Endodermal cell (in vitro differentiated cells): ENCODE measurements around the gene COL8A1. TPM values are rescaled to one million over a fixed set of nuclear protein-coding genes. Genes with fewer than 3 reads are reported as not detected.

Experiments
- DNase-seq: peaks from one replicate; pipeline ENCODE4 v3.0.0-alpha.2; 2017
- H3K27ac ChIP-seq: 2 replicates; pipeline ENCODE4 v1.5.1; 2013; ENCODE audit warnings: mild to moderate bottlenecking, low read depth, low read length, moderate library complexity
- H3K27me3 ChIP-seq: 2 replicates; pipeline ENCODE4 v1.6.1; 2013; ENCODE audit warnings: mild to moderate bottlenecking, low read length, moderate library complexity; ENCODE audit not compliant: insufficient read depth, control insufficient read depth, poor library complexity, severe bottlenecking
- H3K36me3 ChIP-seq: 2 replicates; pipeline ENCODE4 v1.7.0; 2013; ENCODE audit warnings: mild to moderate bottlenecking, low read length, moderate library complexity; ENCODE audit not compliant: control insufficient read depth, insufficient read depth
- H3K4me1 ChIP-seq: one replicate; pipeline ENCODE4 v1.7.0; 2013; ENCODE audit warnings: low read length; ENCODE audit not compliant: control insufficient read depth, insufficient read depth
- H3K4me3 ChIP-seq: 2 replicates; pipeline ENCODE4 v1.5.1; 2013; ENCODE audit warnings: mild to moderate bottlenecking, low read length, moderate library complexity
- H3K9ac ChIP-seq: 2 replicates; pipeline ENCODE4 v1.6.1; 2013; ENCODE audit warnings: mild to moderate bottlenecking, low read length, moderate library complexity; ENCODE audit not compliant: poor library complexity, severe bottlenecking; ENCODE audit errors: extremely low read depth
- H3K9me3 ChIP-seq: 2 replicates; pipeline ENCODE4 v1.6.1; 2013; ENCODE audit warnings: mild to moderate bottlenecking, low read length, moderate library complexity; ENCODE audit not compliant: control insufficient read depth
- H3K27ac Mint-ChIP-seq: 2 replicates; pipeline ENCODE4 v1.8.0; 2020; ENCODE audit warnings: mixed read lengths
- H3K27me3 Mint-ChIP-seq: 2 replicates; pipeline ENCODE4 v1.8.0; 2021; ENCODE audit warnings: mild to moderate bottlenecking, mixed read lengths; ENCODE audit not compliant: insufficient read depth
- H3K36me3 Mint-ChIP-seq: 2 replicates; pipeline ENCODE4 v1.8.0; 2020; ENCODE audit warnings: low read depth, mixed read lengths
- H3K4me1 Mint-ChIP-seq: 2 replicates; pipeline ENCODE4 v1.8.0; 2020; ENCODE audit warnings: mixed read lengths
- H3K4me3 Mint-ChIP-seq: 2 replicates; pipeline ENCODE4 v1.8.0; 2020; ENCODE audit warnings: mild to moderate bottlenecking, moderate library complexity, mixed read lengths
- H3K9me3 Mint-ChIP-seq: 2 replicates; pipeline ENCODE4 v1.8.0; 2020; ENCODE audit warnings: mild to moderate bottlenecking, mixed read lengths
- WGBS, 2 experiments: methylation state at CpG; one replicate each; pipeline versions ENCODE4 v1.1.5 to v1.1.7; 2013; ENCODE audit warnings: missing lambda C conversion rate in 2 of 2, mixed read lengths in 1 of 2; ENCODE audit not compliant: insufficient coverage in 1 of 2, insufficient read length in 1 of 2; 5-methylcytosine and 5-hydroxymethylcytosine counted together
- total RNA-seq, 2 donors: library from RNA; stranded (reverse); fragmentation: NEBNext Ultra II Directional in 1 of 2; extraction: Animal tissue kit (Norgen Biotek cat#: 25700) in 1 of 2; gene quantifications; 2 replicates in 1 of 2; 3 replicates in 1 of 2; pipeline ENCODE4 v1.2.1, GENCODE V29; 2021
- TF ChIP-seq, protein P1 (sequence below): fragments of 200-600 bp; sonication (generic); conservative IDR thresholded peaks from 2 replicates; pipeline ENCODE4 v1.5.0; 2021; ENCODE audit warnings: antibody characterized with exemption, mild to moderate bottlenecking

The COL8A1 gene
- total RNA-seq, 2 donors from 2014 or later = 3.5 to 3.9 TPM

DNA sequence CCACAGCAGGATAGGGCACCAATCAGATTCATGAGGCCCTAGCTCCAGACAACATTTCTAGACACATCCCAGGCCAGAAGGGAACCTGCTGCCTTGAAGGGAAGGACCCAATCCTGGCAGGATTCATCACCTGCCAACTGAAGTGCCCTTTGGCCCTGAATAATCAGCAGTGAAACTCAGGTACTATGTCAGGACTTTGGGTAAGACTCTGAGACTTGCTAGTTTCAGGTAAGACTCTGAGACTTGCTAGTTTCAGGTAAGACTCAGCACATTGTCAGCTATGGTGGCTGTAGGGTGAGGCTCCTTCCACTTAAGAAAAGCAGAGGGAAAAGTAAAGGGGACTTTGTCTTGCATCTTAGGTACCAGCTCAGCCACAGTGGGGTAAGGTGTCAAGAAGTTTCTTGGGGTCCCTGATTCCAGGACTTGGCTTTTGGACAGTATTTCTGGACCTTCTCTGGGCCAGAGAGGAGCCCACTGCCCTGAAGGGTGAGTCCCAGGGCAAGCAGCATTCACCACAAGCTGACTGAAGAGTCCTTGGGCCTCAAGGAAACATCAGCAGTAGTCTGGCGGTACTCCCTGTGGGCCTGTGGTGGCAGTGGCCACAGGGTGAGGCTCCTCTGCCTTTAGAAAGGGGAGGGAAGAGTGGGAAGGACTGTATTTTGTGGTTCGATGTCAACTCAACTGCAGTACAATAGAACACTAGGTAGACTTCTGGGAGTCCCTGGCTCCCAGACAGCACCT is 13.7 kb upstream of the COL8A1 start:
- H3K27ac Mint-ChIP-seq = no peak overlapping the region
- no peaks in the 10 kb centered on the region for H3K27me3 ChIP-seq
- no peak overlapping the region for H3K4me3 Mint-ChIP-seq

DNA sequence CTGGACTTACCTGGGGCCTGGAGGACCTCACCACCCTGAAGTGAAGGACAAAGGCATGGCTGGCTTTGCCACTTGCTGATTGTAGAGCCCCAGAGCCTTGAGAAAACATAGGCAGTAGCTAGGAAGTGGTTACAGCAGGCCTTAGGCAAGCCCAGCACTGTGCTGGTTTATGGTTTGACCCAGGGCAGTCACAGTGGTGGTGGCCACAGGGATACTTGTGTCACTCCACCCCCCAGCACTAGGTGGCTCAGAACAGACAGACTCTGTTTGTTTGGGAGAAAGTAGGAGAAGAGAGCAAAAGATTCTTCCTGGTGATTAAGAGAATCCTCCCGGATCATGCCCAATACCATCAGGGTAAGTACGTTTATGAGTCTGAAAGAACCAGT is 13.2 kb upstream of the COL8A1 start:
- no peaks in the 10 kb centered on the region for H3K36me3 ChIP-seq
- no peaks in the 10 kb centered on the region for H3K9me3 ChIP-seq
- H3K4me1 ChIP-seq = no peaks in the 10 kb centered on the region
- H3K27ac Mint-ChIP-seq = no peak overlapping the region
- TF ChIP-seq, protein P1, sequence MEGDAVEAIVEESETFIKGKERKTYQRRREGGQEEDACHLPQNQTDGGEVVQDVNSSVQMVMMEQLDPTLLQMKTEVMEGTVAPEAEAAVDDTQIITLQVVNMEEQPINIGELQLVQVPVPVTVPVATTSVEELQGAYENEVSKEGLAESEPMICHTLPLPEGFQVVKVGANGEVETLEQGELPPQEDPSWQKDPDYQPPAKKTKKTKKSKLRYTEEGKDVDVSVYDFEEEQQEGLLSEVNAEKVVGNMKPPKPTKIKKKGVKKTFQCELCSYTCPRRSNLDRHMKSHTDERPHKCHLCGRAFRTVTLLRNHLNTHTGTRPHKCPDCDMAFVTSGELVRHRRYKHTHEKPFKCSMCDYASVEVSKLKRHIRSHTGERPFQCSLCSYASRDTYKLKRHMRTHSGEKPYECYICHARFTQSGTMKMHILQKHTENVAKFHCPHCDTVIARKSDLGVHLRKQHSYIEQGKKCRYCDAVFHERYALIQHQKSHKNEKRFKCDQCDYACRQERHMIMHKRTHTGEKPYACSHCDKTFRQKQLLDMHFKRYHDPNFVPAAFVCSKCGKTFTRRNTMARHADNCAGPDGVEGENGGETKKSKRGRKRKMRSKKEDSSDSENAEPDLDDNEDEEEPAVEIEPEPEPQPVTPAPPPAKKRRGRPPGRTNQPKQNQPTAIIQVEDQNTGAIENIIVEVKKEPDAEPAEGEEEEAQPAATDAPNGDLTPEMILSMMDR = peak; percentile 53
- no peak overlapping the region for H3K27ac ChIP-seq
- no peaks in the 10 kb centered on the region for H3K4me1 Mint-ChIP-seq
- H3K9ac ChIP-seq = no peak overlapping the region
- H3K4me3 ChIP-seq = no peak overlapping the region
- 86 to 88% methylated on average over 1 to 2 of the region's 2 CpGs for WGBS, 2 experiments
- H3K36me3 Mint-ChIP-seq = no peaks in the 10 kb centered on the region
- H3K9me3 Mint-ChIP-seq = no peaks in the 10 kb centered on the region
- H3K27me3 Mint-ChIP-seq = no peaks in the 10 kb centered on the region
- no peaks in the 10 kb centered on the region for H3K27me3 ChIP-seq
- peak; percentile 63 for DNase-seq
- no peak overlapping the region for H3K4me3 Mint-ChIP-seq

More for the DNA sequence above, 13.7 kb upstream of the COL8A1 start:
- Mint-ChIP-seq H3K9me3 (no peaks in the 10 kb centered on the region), H3K27me3 (no peaks in the 10 kb centered on the region), H3K4me1 (no peaks in the 10 kb centered on the region), H3K36me3 (no peaks in the 10 kb centered on the region)
- Histone ChIP-seq H3K4me3 (no peak overlapping the region), H3K4me1 (no peaks in the 10 kb centered on the region), H3K27ac (no peak overlapping the region), H3K36me3 (no peaks in the 10 kb centered on the region), H3K9ac (no peak overlapping the region), H3K9me3 (no peaks in the 10 kb centered on the region)
- WGBS, 2 experiments = 93% methylated on average over 2 of the region's 2 CpGs; no CpG with 5 or more reads in 1 of the 2 experiments
- DNase-seq = no peak
- TF ChIP-seq, protein P1 = no peak

DNA sequence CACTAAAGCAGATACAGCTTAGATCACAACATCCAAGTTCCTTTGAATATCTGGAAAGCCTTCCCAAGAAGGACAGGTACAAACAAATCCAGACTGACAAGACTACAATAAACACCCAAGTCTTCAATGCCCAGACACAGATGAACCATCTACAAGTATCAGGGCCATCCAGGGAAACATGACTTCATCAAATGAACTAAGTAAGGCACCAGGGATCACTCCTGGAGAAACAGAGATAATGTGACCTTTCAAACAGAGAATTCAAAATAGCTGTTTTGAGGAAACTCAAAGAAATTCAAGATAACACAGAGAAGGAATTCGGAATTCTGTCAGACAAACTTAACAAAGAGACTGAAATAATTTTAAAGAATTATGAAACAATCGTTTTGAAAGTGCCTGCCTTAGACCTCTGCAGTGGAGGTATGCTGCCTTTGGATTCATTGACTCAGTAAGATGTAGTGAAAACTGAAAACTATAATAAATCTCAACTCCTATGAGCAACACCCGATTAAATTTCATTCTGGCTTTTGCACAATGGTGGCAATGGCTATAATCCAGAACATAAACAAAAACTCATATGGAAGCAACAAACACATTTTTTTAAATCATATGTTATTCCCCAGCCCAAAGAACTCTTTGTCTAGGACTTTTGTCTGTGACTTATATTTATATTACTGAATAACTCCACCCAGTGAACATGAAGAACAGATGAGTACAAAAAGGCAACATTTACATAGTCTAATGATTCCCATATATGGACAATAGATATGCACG is 12.6 kb upstream of the COL8A1 start:
- Histone ChIP-seq H3K36me3 (no peaks in the 10 kb centered on the region), H3K4me3 (no peak overlapping the region), H3K4me1 (no peaks in the 10 kb centered on the region), H3K9me3 (no peaks in the 10 kb centered on the region), H3K27ac (no peak overlapping the region), H3K9ac (no peak overlapping the region), H3K27me3 (no peaks in the 10 kb centered on the region)
- WGBS, 2 experiments = 90 to 93% methylated on average over 2 to 4 of the region's 4 CpGs
- H3K36me3 Mint-ChIP-seq = no peaks in the 10 kb centered on the region
- no peaks in the 10 kb centered on the region for H3K4me1 Mint-ChIP-seq
- DNase-seq = no peak
- no peaks in the 10 kb centered on the region for H3K9me3 Mint-ChIP-seq
- H3K27me3 Mint-ChIP-seq = no peaks in the 10 kb centered on the region
- no peak overlapping the region for H3K4me3 Mint-ChIP-seq
- TF ChIP-seq, protein P1 = no peak
- no peak overlapping the region for H3K27ac Mint-ChIP-seq
